HUES64 (cell line): Measurements from ENCODE around the gene CEP112.

Experiments
- H3K27ac ChIP-seq: 2 replicates; pipeline ENCODE4 v1.7.0; 2013; ENCODE audit warnings: low read depth, low read length, inconsistent platforms
- H3K27me3 ChIP-seq: 2 replicates; pipeline ENCODE4 v1.6.1; 2013; ENCODE audit warnings: mild to moderate bottlenecking, low read length; ENCODE audit not compliant: insufficient read depth
- H3K36me3 ChIP-seq: 2 replicates; pipeline ENCODE4 v1.6.1; 2013; ENCODE audit warnings: mild to moderate bottlenecking, low read length; ENCODE audit not compliant: insufficient read depth
- H3K4me1 ChIP-seq: 2 replicates; pipeline ENCODE4 v1.6.1; 2013; ENCODE audit warnings: mild to moderate bottlenecking, low read length, moderate library complexity; ENCODE audit not compliant: insufficient read depth
- H3K4me3 ChIP-seq: 2 replicates; pipeline ENCODE4 v1.5.1; 2013; ENCODE audit warnings: mild to moderate bottlenecking, low read length, moderate library complexity
- H3K9ac ChIP-seq: 2 replicates; pipeline ENCODE4 v1.6.1; 2013; ENCODE audit warnings: mild to moderate bottlenecking, low read depth, low read length
- H3K9me3 ChIP-seq: 2 replicates; pipeline ENCODE4 v1.6.1; 2013; ENCODE audit warnings: low read depth, low read length; ENCODE audit not compliant: insufficient read depth
- WGBS: fragments of 150-250, 120-280 bp; methylation state at CpG from one replicate; pipeline ENCODE4 v1.1.7; 2013; ENCODE audit warnings: missing lambda C conversion rate; 5-methylcytosine and 5-hydroxymethylcytosine counted together

Gene CEP112

DNA sequence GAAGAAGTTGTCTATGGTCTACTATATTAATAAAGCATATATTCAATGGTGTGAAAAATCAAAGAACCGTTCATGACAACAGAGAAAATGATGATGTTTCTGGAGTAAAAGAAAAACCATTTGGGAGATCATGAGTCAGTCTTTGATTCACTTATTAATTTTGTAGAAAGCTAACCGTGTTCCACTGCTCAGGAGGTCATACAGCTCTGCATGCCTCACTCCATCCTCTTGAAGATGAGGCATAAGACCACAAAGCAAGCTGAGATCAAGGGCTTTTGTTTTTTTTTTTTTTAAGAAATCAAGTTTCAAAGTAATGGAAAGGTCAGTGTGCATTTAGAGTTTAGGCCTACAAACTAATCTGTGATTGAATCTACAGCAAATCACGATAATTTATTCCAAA lies 206.4 kb downstream of the CEP112 start:
- Histone ChIP-seq H3K4me3 (no peak overlapping the region), H3K27ac (no peak overlapping the region), H3K27me3 (no peaks in the 10 kb centered on the region), H3K36me3 (no peaks in the 10 kb centered on the region), H3K9me3 (no peaks in the 10 kb centered on the region; the same call in 1 of the 2 replicates), H3K9ac (no peak overlapping the region), H3K4me1 (no peaks in the 10 kb centered on the region; the same call in 1 of the 2 replicates)
- 87% methylated on average over 3 of the region's 3 CpGs for WGBS

DNA sequence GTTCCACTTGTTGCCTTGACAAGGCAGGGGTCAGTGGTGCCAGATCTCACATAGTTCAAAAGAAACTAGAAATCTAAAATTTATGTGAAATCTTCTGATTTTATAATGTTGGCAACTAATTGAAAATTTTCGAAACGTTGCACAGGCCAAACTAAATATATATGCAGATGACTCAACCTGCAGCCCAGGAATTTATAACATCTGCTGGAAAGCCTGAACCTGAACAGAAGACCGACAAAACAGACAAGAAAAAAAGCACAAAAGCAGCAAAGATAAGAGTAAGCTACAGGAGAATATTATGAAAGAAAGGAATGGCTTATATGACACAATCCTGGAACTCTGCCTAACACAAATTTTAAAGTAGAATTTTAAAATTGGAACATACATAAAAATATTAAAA lies 207.6 kb downstream of the CEP112 start:
- WGBS: 88% methylated on average over 3 of the region's 3 CpGs
- H3K9ac ChIP-seq: no peak overlapping the region
- no peaks in the 10 kb centered on the region for H3K4me1 ChIP-seq
- H3K36me3 ChIP-seq: no peaks in the 10 kb centered on the region
- no peaks in the 10 kb centered on the region for H3K27me3 ChIP-seq
- H3K4me3 ChIP-seq: no peak overlapping the region
- no peak overlapping the region for H3K27ac ChIP-seq
- H3K9me3 ChIP-seq: no peaks in the 10 kb centered on the region; the same call in 1 of the 2 replicates

DNA sequence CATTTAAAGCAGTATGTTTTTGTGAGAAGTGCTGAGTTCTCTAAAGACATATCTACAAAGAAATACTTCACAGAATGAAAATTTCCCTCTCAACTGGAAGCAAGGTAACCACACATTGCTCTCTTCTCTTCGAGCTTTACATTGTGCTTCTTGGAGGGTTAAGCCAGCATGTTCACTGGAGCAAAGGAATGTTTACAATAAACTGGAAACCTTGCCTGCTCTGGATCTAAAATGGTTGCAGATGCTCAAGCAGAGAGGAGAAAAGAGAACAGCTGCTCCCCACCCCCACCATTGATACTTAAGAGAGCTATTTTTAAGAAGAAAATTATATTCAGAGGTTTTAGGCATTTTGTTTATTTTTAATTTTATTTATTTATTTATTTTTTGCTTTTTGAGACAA lies 213.1 kb downstream of the CEP112 start:
- H3K27ac ChIP-seq: no peak overlapping the region
- no peaks in the 10 kb centered on the region for H3K36me3 ChIP-seq
- H3K27me3 ChIP-seq: no peaks in the 10 kb centered on the region
- 95% methylated on average over 1 of the region's 1 CpG for WGBS
- no peak overlapping the region for H3K9ac ChIP-seq
- no peak overlapping the region for H3K4me3 ChIP-seq
- no peaks in the 10 kb centered on the region for H3K9me3 ChIP-seq
- H3K4me1 ChIP-seq: no peaks in the 10 kb centered on the region

GRCh38 chr17:65977041-65977440 lies 214.9 kb downstream of the CEP112 start:
- 86% methylated on average over 10 of the region's 10 CpGs for WGBS
- no peaks in the 10 kb centered on the region for H3K9me3 ChIP-seq
- H3K27ac ChIP-seq: no peak overlapping the region
- no peaks in the 10 kb centered on the region for H3K4me1 ChIP-seq
- no peaks in the 10 kb centered on the region for H3K36me3 ChIP-seq
- H3K27me3 ChIP-seq: no peaks in the 10 kb centered on the region
- no peak overlapping the region for H3K9ac ChIP-seq
- no peak overlapping the region for H3K4me3 ChIP-seq

- H3K4me3 ChIP-seq: no peak overlapping the region
- 67% methylated on average over 9 of the region's 9 CpGs for WGBS
These were observed 216.1 kb downstream of the CEP112 start for GRCh38 chr17:65975878-65976277.

DNA sequence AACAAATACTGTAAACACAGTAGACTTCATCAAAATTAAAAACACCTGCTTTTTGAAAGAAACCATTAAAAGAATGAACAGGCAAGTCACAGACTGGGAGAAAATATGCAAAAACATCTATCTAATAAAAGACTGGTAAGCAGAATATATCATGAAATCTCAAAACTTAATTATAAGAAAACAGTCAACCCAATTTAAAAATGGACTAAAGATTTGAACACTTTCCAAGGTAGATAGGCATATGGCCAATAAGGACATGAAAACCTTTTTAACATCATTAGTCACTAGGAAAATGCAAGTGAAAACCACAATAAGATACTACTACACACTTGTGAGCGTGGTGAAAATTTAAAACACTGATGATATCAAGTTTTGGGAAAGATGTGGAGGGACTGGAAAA lies 218.7 kb downstream of the CEP112 start:
- Histone ChIP-seq H3K4me1 (no peaks in the 10 kb centered on the region), H3K9me3 (peaks cover 22% of the 10 kb centered on the region), H3K27ac (no peak overlapping the region), H3K4me3 (no peak overlapping the region), H3K27me3 (no peaks in the 10 kb centered on the region), H3K36me3 (no peaks in the 10 kb centered on the region), H3K9ac (no peak overlapping the region)
- WGBS: 40% methylated on average over 1 of the region's 1 CpG

More at GRCh38 chr17:65975878-65976277, 216.1 kb downstream of the CEP112 start:
- H3K27me3 ChIP-seq: no peaks in the 10 kb centered on the region
- no peak overlapping the region for H3K27ac ChIP-seq
- no peaks in the 10 kb centered on the region for H3K4me1 ChIP-seq
- peaks cover 7% of the 10 kb centered on the region for H3K9me3 ChIP-seq
- no peak overlapping the region for H3K9ac ChIP-seq
- no peaks in the 10 kb centered on the region for H3K36me3 ChIP-seq

GRCh38 chr17:65967372-65967771 lies 224.6 kb downstream of the CEP112 start:
- H3K9me3 ChIP-seq: peaks cover 22% of the 10 kb centered on the region
- no peak overlapping the region for H3K9ac ChIP-seq
- H3K36me3 ChIP-seq: no peaks in the 10 kb centered on the region
- no peak overlapping the region for H3K27ac ChIP-seq
- H3K4me3 ChIP-seq: no peak overlapping the region
- no peaks in the 10 kb centered on the region for H3K4me1 ChIP-seq
- no peaks in the 10 kb centered on the region for H3K27me3 ChIP-seq
- WGBS: 100% methylated on average over 1 of the region's 2 CpGs

- Histone ChIP-seq H3K9ac (no peak overlapping the region), H3K27me3 (no peaks in the 10 kb centered on the region), H3K4me3 (no peak overlapping the region), H3K36me3 (no peaks in the 10 kb centered on the region), H3K4me1 (no peaks in the 10 kb centered on the region), H3K27ac (no peak overlapping the region), H3K9me3 (peaks cover 18% of the 10 kb centered on the region)
- 100% methylated on average over 2 of the region's 2 CpGs for WGBS
These were observed 225.7 kb downstream of the CEP112 start for GRCh38 chr17:65966072-65966695.

DNA sequence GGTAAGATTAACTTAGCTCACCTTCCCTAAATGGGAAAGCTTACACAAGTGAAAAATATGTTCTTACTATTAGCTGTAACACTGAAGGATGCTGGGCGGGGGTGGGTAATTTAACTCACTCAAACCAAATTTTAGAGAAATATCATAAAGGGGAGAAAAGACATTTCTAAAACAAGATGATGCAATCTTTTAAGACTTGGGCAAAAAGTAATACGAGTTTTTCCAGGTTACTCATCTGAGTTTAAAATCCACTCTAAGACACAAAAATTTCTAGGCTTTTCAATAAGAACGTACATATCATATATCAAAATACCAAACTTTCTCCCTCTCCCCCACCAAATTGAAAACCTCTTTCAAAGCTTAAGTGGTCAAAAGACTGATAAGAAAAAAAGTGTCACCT lies 228.8 kb downstream of the CEP112 start:
- H3K36me3 ChIP-seq: no peaks in the 10 kb centered on the region
- no peak overlapping the region for H3K27ac ChIP-seq
- no peak overlapping the region for H3K9ac ChIP-seq
- 98% methylated on average over 2 of the region's 3 CpGs for WGBS
- H3K9me3 ChIP-seq: peaks cover 18% of the 10 kb centered on the region
- no peaks in the 10 kb centered on the region for H3K27me3 ChIP-seq
- H3K4me3 ChIP-seq: no peak overlapping the region
- H3K4me1 ChIP-seq: no peaks in the 10 kb centered on the region

DNA sequence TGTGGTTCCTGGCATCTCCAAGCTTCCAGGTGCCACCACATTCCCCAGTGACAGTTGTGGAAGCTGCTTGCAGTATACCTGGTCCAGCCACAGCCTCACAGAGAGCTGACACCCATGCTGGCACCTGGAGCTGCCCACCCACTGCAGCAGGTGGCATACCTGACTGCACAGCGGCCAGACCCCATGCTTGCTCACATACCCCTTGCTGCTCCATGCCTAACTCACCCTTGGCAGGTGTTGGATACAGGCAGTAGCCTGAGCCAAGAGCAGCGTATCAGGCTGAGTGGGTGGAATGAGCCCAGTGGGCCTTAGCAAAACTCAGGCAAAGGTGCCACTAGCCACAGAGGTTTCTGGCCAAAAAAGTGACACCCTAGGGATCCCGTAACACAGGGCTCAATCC lies 232.3 kb downstream of the CEP112 start:
- no peak overlapping the region for H3K9ac ChIP-seq
- WGBS: 93% methylated on average over 3 of the region's 3 CpGs
- H3K4me1 ChIP-seq: no peaks in the 10 kb centered on the region
- H3K27me3 ChIP-seq: no peaks in the 10 kb centered on the region
- H3K27ac ChIP-seq: no peak overlapping the region
- H3K4me3 ChIP-seq: no peak overlapping the region
- H3K36me3 ChIP-seq: no peaks in the 10 kb centered on the region
- peaks cover 22% of the 10 kb centered on the region for H3K9me3 ChIP-seq

GRCh38 chr17:65956814-65957213 lies 235.1 kb downstream of the CEP112 start:
- no peak overlapping the region for H3K9ac ChIP-seq
- peaks cover 28% of the 10 kb centered on the region for H3K9me3 ChIP-seq
- H3K27ac ChIP-seq: no peak overlapping the region
- H3K27me3 ChIP-seq: no peaks in the 10 kb centered on the region
- no peaks in the 10 kb centered on the region for H3K4me1 ChIP-seq
- H3K36me3 ChIP-seq: no peaks in the 10 kb centered on the region; the same call in 1 of the 2 replicates
- no peak overlapping the region for H3K4me3 ChIP-seq
- 89% methylated on average over 1 of the region's 1 CpG for WGBS

- WGBS: 69% methylated on average over 2 of the region's 2 CpGs
- H3K9ac ChIP-seq: no peak overlapping the region
- no peaks in the 10 kb centered on the region; the same call in 1 of the 2 replicates for H3K36me3 ChIP-seq
- H3K4me1 ChIP-seq: no peaks in the 10 kb centered on the region
- H3K27ac ChIP-seq: no peak overlapping the region
- no peaks in the 10 kb centered on the region for H3K27me3 ChIP-seq
- H3K4me3 ChIP-seq: no peak overlapping the region
- peaks cover 19% of the 10 kb centered on the region; the same call in 1 of the 2 replicates for H3K9me3 ChIP-seq
These were observed 237.8 kb downstream of the CEP112 start for GRCh38 chr17:65954148-65954449.
